GM12891 (cell line): ENCODE measurements around the gene NCKAP5.
A peak's percentile ranks its signal among the peaks of the same experiment; 100 is the strongest.

Source experiments
- PAX5 ChIP-seq: IDR thresholded peaks from 2 replicates; pipeline ENCODE4 v1.6.1; 2011; ENCODE audit warnings: low read length, moderate library complexity, mild to moderate bottlenecking; ENCODE audit not compliant: insufficient read depth, severe bottlenecking
- POLR2A ChIP-seq: IDR thresholded peaks from 2 replicates; pipeline ENCODE4 v1.6.1; 2011; ENCODE audit warnings: low read depth, low read length, control low read depth
- POLR2AphosphoS5 ChIP-seq: IDR thresholded peaks from 2 replicates; pipeline ENCODE4 v1.6.1; 2011; ENCODE audit warnings: low read depth, low read length, control low read depth
- SPI1 ChIP-seq: IDR thresholded peaks from 2 replicates; pipeline ENCODE4 v1.6.1; 2011; ENCODE audit warnings: low read depth, low read length, control low read depth
- TAF1 ChIP-seq: IDR thresholded peaks from 2 replicates; pipeline ENCODE4 v1.6.1; 2011; ENCODE audit warnings: low read depth, low read length, control low read depth

- TF ChIP-seq PAX5 (no peak), POLR2A (no peak), POLR2AphosphoS5 (no peak), TAF1 (no peak), SPI1 (peak; percentile 52; the same call in 1 of the 2 replicates)
These were observed 69.3 kb downstream of the NCKAP5 start for GRCh38 chr2:133498662-133499585.
